BE2C (cell line): ENCODE data around the gene CUL4A.

Source experiments
- DNase-seq: peaks from one replicate; pipeline ENCODE4 v3.0.0-alpha.2; 2020
- H3K27me3 ChIP-seq: fragments of 250-450 bp; sonication (Bioruptor Pico); 2 replicates; pipeline ENCODE4 v1.5.1; 2020; ENCODE audit warnings: mild to moderate bottlenecking
- H3K36me3 ChIP-seq: fragments of 250-450 bp; sonication (Bioruptor Pico); 2 replicates; pipeline ENCODE4 v1.5.1; 2020; ENCODE audit warnings: mild to moderate bottlenecking
- H3K4me1 ChIP-seq: fragments of 250-450 bp; sonication (Bioruptor Pico); 2 replicates; pipeline ENCODE4 v1.5.1; 2020
- H3K4me3 ChIP-seq: 2 replicates; pipeline ENCODE4 v1.5.1; 2011; ENCODE audit warnings: low read depth, low read length
- H3K9me3 ChIP-seq: fragments of 250-450 bp; sonication (Bioruptor Pico); 2 replicates; pipeline ENCODE4 v1.5.1; 2020
- TF ChIP-seq, protein P1 (sequence below): IDR thresholded peaks from 2 replicates; pipeline ENCODE4 v1.5.1; 2012; ENCODE audit warnings: mild to moderate bottlenecking, low read depth, low read length

The CUL4A gene

DNA sequence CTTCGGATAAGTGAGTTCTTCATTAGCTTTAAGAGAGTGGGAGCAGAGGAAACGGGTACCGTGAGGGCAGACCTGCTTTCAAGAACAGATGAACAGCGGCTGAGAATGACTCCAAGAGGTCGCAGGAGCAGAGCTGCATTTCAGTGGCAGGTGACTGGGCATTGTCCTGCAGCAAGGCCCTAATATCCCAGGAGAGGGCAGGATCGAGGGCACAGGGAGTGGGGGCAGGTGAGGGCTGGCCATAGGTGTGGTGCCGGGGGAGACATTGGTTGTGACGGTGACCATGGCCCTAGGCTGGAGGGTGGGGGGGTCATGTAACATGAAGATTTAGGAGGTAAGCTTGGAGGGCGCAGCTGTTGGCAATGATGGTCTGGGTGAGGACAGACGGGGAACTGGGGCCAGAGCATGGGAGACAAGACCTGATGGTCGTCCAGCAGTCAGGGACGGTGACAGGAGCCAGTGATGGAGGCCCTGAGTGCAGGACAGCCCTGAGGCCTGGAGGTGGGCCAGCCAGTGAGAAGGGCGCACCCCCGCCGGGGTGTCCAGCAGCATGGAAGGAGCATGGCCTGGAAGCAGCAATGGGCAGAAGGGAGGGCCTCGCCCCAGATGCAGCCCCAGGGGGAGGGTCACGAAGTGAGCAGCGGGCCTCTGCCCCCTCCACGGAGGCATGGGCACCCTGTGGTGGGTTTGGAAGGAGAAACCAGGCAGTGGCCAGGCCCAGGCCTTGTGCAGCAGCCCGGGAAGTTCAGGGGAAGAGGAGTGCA lies 58.4 kb downstream of the CUL4A start:
- Histone ChIP-seq H3K9me3 (no peaks in the 10 kb centered on the region), H3K27me3 (no peaks in the 10 kb centered on the region), H3K4me1 (no peaks in the 10 kb centered on the region), H3K36me3 (peaks cover 6% of the 10 kb centered on the region; the same call in 1 of the 2 replicates), H3K4me3 (no peak overlapping the region)
- no peak for DNase-seq
- TF ChIP-seq, protein P1, sequence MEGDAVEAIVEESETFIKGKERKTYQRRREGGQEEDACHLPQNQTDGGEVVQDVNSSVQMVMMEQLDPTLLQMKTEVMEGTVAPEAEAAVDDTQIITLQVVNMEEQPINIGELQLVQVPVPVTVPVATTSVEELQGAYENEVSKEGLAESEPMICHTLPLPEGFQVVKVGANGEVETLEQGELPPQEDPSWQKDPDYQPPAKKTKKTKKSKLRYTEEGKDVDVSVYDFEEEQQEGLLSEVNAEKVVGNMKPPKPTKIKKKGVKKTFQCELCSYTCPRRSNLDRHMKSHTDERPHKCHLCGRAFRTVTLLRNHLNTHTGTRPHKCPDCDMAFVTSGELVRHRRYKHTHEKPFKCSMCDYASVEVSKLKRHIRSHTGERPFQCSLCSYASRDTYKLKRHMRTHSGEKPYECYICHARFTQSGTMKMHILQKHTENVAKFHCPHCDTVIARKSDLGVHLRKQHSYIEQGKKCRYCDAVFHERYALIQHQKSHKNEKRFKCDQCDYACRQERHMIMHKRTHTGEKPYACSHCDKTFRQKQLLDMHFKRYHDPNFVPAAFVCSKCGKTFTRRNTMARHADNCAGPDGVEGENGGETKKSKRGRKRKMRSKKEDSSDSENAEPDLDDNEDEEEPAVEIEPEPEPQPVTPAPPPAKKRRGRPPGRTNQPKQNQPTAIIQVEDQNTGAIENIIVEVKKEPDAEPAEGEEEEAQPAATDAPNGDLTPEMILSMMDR: no peak

DNA sequence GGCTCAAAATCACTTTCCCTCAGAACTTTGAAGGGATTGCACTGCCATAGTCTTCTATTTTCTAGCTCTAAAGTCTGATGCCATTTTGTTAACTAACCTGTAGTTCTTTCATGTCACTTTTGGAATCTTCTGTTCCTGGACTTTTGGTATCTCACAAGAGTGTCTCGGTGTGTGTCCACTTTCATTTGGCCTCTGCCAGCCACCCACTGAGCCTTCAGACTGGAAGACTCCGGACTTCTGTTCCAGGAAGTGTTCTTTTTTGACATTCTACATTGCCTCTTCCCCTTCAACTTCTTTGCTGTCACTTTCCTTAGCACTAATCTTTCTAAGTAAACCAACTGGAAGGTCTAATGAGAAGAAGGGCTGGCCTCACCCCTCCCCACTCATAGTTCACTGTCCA lies 62.6 kb downstream of the CUL4A start:
- H3K36me3 ChIP-seq: peaks cover 4% of the 10 kb centered on the region; the same call in 1 of the 2 replicates
- no peaks in the 10 kb centered on the region for H3K4me1 ChIP-seq
- DNase-seq: no peak
- no peak overlapping the region for H3K4me3 ChIP-seq
- H3K9me3 ChIP-seq: no peaks in the 10 kb centered on the region
- TF ChIP-seq, protein P1: no peak
- H3K27me3 ChIP-seq: no peaks in the 10 kb centered on the region

DNA sequence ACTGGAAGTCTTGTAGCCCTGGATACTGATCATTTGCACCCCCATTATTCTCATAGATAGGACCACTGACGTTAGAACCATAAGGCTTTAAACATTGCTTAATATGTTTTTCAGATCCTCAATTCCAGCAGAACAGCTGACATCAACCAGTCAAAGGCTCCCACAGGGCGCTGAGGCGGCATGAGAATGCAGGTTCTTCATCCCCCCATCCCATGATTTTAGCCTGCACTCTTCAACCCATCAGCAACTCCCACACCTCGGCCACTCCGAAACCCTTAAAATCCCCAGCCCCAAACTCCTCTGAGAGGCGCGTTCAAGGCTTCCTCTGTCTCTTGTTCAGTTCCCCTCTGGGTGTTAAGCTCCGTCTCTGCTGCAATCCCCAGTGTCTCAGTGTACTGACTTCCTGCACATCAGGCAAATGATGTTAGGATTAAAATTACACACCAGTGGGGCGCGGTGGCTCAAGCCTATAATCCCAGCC lies 63.3 kb downstream of the CUL4A start:
- no peak for DNase-seq
- no peaks in the 10 kb centered on the region for H3K4me1 ChIP-seq
- H3K4me3 ChIP-seq: no peak overlapping the region
- TF ChIP-seq, protein P1: no peak
- peaks cover 4% of the 10 kb centered on the region; the same call in 1 of the 2 replicates for H3K36me3 ChIP-seq
- H3K9me3 ChIP-seq: no peaks in the 10 kb centered on the region
- H3K27me3 ChIP-seq: no peaks in the 10 kb centered on the region

DNA sequence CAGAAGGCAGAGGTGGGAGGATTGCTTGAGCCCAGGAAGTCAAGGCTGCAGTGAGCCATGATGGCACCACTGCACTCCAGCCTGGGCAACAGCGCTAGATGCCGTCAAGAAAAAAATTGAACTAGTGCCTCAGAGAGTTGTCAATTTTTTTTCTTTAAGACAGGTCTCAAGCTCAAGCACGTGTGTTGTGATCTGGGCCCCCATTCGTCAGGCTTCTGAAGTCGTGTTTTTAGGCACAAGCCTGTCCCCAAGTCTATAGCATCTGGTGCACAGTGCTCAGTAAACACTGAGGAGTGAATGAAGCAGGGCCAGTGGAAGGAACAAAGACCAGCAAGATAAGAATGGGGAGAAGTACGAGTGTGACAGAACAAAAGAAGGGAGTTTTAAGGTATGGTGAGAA lies 63.9 kb downstream of the CUL4A start:
- DNase-seq: no peak

DNA sequence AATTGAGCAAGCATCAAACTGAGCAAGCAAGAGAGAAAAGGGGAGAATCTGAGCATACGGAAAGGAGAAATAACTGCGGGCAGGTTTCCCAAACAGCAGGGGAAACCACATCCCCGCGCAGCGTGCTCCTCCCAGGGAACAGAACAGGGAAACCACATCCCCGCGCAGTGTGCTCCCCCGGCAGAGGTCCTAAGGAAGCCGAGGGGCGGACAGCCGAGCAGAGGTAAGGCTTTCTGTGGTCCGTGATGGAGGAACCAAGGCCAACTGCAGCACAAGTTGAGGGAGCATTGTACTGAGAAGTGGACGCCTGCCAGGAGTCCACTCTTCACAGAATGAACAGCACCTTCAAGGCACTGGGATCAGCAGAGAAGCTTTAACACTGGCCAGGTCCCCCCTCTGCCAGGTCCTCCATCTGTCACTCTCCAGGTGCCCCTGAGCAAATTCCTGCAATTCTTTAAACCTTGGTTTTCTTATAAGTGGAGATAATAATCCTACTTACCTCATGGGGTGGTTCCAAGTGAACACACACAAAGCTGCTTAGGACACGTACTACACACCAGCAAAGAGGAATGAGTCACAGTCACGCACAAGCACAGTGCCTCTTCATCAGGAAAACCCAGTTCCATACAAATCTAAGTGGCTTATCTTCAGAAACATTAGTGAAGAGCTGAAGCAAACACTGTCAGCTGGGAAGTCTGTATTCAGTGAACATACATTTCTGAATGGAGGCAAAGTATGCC lies 64.6 kb downstream of the CUL4A start:
- TF ChIP-seq, protein P1: no peak
- no peaks in the 10 kb centered on the region for H3K4me1 ChIP-seq
- DNase-seq: no peak
- H3K27me3 ChIP-seq: no peaks in the 10 kb centered on the region
- no peaks in the 10 kb centered on the region for H3K9me3 ChIP-seq
- H3K36me3 ChIP-seq: peaks cover 3% of the 10 kb centered on the region; the same call in 1 of the 2 replicates
- H3K4me3 ChIP-seq: no peak overlapping the region

More for the DNA sequence above, 63.9 kb downstream of the CUL4A start:
- Histone ChIP-seq H3K4me3 (no peak overlapping the region), H3K36me3 (peaks cover 4% of the 10 kb centered on the region; the same call in 1 of the 2 replicates), H3K4me1 (no peaks in the 10 kb centered on the region), H3K9me3 (no peaks in the 10 kb centered on the region), H3K27me3 (no peaks in the 10 kb centered on the region)
- TF ChIP-seq, protein P1: no peak
